Natural killer cell (primary cell): Measurements from ENCODE around the gene LYRM2. TPM values are rescaled to one million over a fixed set of nuclear protein-coding genes. Genes with fewer than 3 reads are reported as not detected.

Experiments
- ATAC-seq, 3 donors: fragments of 150-1000 bp in 2 of 3; fragments of 200-7000 bp in 1 of 3; cut with Tn5 transposase; 1 replicate in 1 of 3; 2 replicates in 2 of 3; pipeline ENCODE4 v1.10.0; 2021; ENCODE audit warnings: mild to moderate bottlenecking in 2 of 3, moderate library complexity in 2 of 3
- DNase-seq, 2 donors: peaks; one replicate each; pipeline versions ENCODE4 v3.0.0 to v3.0.0-alpha.2; 2013 to 2021; ENCODE audit warnings: mixed read lengths in 1 of 2
- H3K27ac ChIP-seq: one replicate; pipeline ENCODE4 v1.5.1; 2013; ENCODE audit warnings: mild to moderate bottlenecking, low read length
- H3K27me3 ChIP-seq: one replicate; pipeline ENCODE4 v1.6.1; 2013; ENCODE audit warnings: low read length; ENCODE audit not compliant: control insufficient read depth, insufficient read depth
- H3K36me3 ChIP-seq: one replicate; pipeline ENCODE4 v1.6.1; 2013; ENCODE audit warnings: low read length; ENCODE audit not compliant: control insufficient read depth, insufficient read depth
- H3K4me1 ChIP-seq: one replicate; pipeline ENCODE4 v1.6.1; 2013; ENCODE audit warnings: low read length; ENCODE audit not compliant: control insufficient read depth, insufficient read depth
- H3K4me3 ChIP-seq: one replicate; pipeline ENCODE4 v1.5.1; 2013; ENCODE audit warnings: low read length
- H3K9me3 ChIP-seq: one replicate; pipeline ENCODE4 v1.6.1; 2013; ENCODE audit warnings: low read length; ENCODE audit not compliant: control insufficient read depth, insufficient read depth
- H3K27ac Mint-ChIP-seq, 2 donors: one replicate each; pipeline ENCODE4 v1.8.0; 2022; ENCODE audit warnings: mild to moderate bottlenecking in 2 of 2, mixed read lengths in 2 of 2, moderate library complexity in 1 of 2
- H3K27me3 Mint-ChIP-seq, 2 donors: one replicate each; pipeline ENCODE4 v1.8.0; 2022; ENCODE audit warnings: low read depth in 2 of 2, mixed read lengths in 2 of 2
- H3K36me3 Mint-ChIP-seq: one replicate; pipeline ENCODE4 v1.8.0; 2022; ENCODE audit warnings: mixed read lengths
- H3K4me1 Mint-ChIP-seq, 2 donors: one replicate each; pipeline ENCODE4 v1.8.0; 2022; ENCODE audit warnings: mixed read lengths in 2 of 2
- H3K4me3 Mint-ChIP-seq: one replicate; pipeline ENCODE4 v1.8.0; 2022; ENCODE audit warnings: mild to moderate bottlenecking, moderate library complexity, mixed read lengths
- H3K9me3 Mint-ChIP-seq, 2 donors: one replicate each; pipeline ENCODE4 v1.8.0; 2022; ENCODE audit warnings: mixed read lengths in 2 of 2
- WGBS: methylation state at CpG from one replicate; pipeline ENCODE4 v1.1.7; 2013; ENCODE audit warnings: missing lambda C conversion rate; ENCODE audit not compliant: insufficient coverage; 5-methylcytosine and 5-hydroxymethylcytosine counted together
- intact Hi-C: fragments of 100-400 bp; cut with micrococcal nuclease; formaldehyde crosslinking; loops from one replicate; pipeline ENCODE4 v1.14.2; 2022
- total RNA-seq, 4 donors: library from RNA; stranded (reverse); fragments of 120-200 nt in 1 of 4; gene quantifications; one replicate each; pipeline versions ENCODE4 v1.2.3 to v1.2.4, GENCODE V29; 2013 to 2022
- TF ChIP-seq, protein P1 (sequence below): fragments of 200-600 bp; IDR thresholded peaks from one replicate; pipeline ENCODE4 v1.8.0; 2022; ENCODE audit warnings: antibody characterized with exemption

Gene LYRM2
- total RNA-seq, 3 donors from 2014 or later (not counting 1 experiment from before 2014, with no cell fraction given), result 21.1 to 25.5 (median 25.0) TPM

DNA sequence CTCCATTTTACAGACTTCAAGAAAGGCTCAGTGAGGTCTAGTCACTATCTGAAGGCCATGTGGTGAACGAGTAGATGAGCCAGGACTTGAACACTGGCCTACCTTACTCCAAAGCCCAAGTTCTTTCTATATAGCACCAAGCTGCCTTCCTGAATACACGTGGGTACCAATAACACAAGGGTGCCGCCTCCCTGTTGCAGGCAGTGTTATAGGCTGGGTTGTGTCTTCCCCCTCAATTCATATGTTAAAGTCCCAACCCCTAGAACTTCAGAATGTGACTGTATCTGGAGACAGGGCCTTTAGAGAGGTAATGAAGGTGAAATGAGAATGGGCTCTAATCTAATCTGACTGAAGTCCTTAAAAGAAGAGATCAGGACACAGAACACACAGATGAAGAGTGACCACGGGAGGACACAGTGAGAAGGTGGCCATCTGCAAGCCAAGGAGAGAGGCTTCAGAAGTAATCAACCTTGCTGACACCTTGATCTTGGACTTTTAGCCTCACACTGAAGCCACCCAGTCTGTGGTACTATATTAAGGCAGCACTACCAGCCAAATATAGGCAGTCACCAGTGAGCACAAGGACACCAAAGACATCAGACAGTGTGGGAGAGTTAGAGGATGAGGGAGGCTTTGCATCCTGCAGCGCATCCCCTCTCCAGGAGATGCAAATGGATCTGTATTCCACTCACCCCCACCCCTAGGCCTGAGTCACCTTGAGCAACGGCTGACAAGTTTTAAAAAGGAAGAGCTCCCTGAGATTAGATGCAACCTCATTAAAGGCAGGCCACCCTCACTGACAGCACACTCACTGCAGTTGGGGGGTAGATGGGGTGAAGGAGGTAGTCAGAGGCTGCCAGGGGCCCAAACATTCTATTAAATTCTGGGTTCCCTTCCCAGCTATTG, 40.9 kb upstream of the LYRM2 start:
- H3K36me3 ChIP-seq, result peaks cover 75% of the 10 kb centered on the region
- H3K9me3 ChIP-seq, result no peaks in the 10 kb centered on the region
- H3K27me3 ChIP-seq, result no peaks in the 10 kb centered on the region
- H3K36me3 Mint-ChIP-seq, result peaks cover 14% of the 10 kb centered on the region
- H3K4me1 ChIP-seq, result no peaks in the 10 kb centered on the region
- H3K4me3 ChIP-seq, result no peak overlapping the region
- 90% methylated on average over 5 of the region's 6 CpGs for WGBS
- intact Hi-C loops, result no loop called here
- TF ChIP-seq, protein P1, sequence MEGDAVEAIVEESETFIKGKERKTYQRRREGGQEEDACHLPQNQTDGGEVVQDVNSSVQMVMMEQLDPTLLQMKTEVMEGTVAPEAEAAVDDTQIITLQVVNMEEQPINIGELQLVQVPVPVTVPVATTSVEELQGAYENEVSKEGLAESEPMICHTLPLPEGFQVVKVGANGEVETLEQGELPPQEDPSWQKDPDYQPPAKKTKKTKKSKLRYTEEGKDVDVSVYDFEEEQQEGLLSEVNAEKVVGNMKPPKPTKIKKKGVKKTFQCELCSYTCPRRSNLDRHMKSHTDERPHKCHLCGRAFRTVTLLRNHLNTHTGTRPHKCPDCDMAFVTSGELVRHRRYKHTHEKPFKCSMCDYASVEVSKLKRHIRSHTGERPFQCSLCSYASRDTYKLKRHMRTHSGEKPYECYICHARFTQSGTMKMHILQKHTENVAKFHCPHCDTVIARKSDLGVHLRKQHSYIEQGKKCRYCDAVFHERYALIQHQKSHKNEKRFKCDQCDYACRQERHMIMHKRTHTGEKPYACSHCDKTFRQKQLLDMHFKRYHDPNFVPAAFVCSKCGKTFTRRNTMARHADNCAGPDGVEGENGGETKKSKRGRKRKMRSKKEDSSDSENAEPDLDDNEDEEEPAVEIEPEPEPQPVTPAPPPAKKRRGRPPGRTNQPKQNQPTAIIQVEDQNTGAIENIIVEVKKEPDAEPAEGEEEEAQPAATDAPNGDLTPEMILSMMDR, result no peak
- H3K4me1 Mint-ChIP-seq, result no peaks in the 10 kb centered on the region
- H3K9me3 Mint-ChIP-seq, result no peaks in the 10 kb centered on the region
- DNase-seq, result no peak
- H3K27me3 Mint-ChIP-seq, result no peaks in the 10 kb centered on the region
- no peak overlapping the region for H3K27ac ChIP-seq
- H3K27ac Mint-ChIP-seq, result no peak overlapping the region
- H3K4me3 Mint-ChIP-seq, result no peak overlapping the region
- no peak for ATAC-seq

DNA sequence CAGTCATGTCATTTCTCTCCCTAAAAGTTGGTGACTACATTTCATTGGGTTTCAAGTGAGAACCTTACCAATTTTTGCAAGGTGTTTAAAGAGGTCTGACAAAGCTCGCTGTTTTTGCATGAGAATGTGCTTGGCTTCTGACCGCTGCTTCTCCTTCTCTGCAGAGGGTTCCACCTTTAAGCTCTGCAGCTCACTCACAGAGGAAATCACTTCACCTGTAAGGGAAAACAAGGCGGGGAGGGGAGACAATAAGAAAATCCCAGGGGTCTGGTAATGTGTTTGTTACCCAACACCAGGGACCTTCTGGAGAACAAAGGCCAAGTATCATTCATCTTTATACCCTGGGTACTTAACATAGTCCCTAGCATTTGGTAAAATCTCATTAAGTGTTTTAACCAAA, 40.0 kb upstream of the LYRM2 start:
- H3K4me3 ChIP-seq, result no peak overlapping the region
- WGBS, result 100% methylated on average over 2 of the region's 3 CpGs
- no peak for ATAC-seq
- no peak overlapping the region for H3K4me3 Mint-ChIP-seq
- H3K4me1 Mint-ChIP-seq, result no peaks in the 10 kb centered on the region
- H3K27me3 Mint-ChIP-seq, result no peaks in the 10 kb centered on the region
- peaks cover 14% of the 10 kb centered on the region for H3K36me3 Mint-ChIP-seq
- H3K9me3 ChIP-seq, result no peaks in the 10 kb centered on the region
- intact Hi-C loops, result no loop called here
- H3K4me1 ChIP-seq, result no peaks in the 10 kb centered on the region
- H3K9me3 Mint-ChIP-seq, result no peaks in the 10 kb centered on the region
- TF ChIP-seq, protein P1, result no peak
- DNase-seq, result no peak
- H3K27me3 ChIP-seq, result no peaks in the 10 kb centered on the region
- no peak overlapping the region for H3K27ac Mint-ChIP-seq
- H3K27ac ChIP-seq, result no peak overlapping the region
- peaks cover 77% of the 10 kb centered on the region for H3K36me3 ChIP-seq

DNA sequence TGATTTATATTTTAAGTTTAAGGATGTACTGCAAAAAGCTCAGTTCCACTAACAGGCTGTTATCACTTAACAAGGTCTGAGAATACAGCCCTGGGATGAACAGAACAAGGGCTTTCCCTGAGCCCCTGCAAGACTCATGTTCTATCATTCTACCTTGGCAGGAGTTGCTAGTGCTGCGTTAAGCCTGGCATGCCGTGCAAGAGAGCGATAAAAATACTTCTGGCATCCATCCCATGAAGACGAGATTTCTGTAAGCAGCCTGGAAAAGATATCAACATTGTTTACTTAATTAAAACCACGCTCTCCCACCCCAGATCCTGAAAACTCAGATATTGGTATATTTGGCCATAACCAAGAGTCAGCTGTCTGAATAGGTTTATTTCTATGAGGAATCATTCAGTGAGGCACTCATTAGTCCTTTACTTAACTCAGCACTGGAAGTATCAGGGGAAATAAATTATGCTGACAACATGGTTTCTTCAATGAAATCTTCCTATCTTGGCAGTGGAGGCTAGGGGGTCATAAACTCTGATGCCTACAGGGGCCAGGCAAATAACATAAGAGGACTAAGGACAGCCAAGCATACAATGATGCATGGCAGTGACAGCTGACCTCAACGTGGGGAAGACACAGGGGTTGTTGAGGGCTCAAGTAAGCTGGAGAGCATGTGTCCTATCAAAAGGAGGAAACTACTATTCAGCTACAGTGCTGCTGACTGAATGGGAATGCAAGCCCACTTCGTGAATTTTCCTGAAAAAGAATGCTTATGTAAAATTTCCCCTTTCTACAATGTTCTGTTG, 37.6 kb upstream of the LYRM2 start:
- H3K36me3 Mint-ChIP-seq, result peaks cover 22% of the 10 kb centered on the region

More for the DNA sequence above, 37.6 kb upstream of the LYRM2 start:
- Mint-ChIP-seq H3K9me3 (no peaks in the 10 kb centered on the region), H3K4me1 (no peaks in the 10 kb centered on the region), H3K27me3 (no peaks in the 10 kb centered on the region), H3K4me3 (no peak overlapping the region), H3K27ac (no peak overlapping the region)
- intact Hi-C loops, result no loop called here
- 95% methylated on average over 7 of the region's 7 CpGs for WGBS
- Histone ChIP-seq H3K27ac (no peak overlapping the region), H3K4me3 (no peak overlapping the region), H3K4me1 (no peaks in the 10 kb centered on the region), H3K36me3 (peaks cover 85% of the 10 kb centered on the region), H3K27me3 (no peaks in the 10 kb centered on the region), H3K9me3 (no peaks in the 10 kb centered on the region)
- no peak for DNase-seq
- ATAC-seq, result no peak
- TF ChIP-seq, protein P1, result no peak
